SK-N-SH (cell line): ENCODE results near the gene C20orf144. TPM values are rescaled to one million over a fixed set of nuclear protein-coding genes. Genes with fewer than 3 reads are reported as not detected.

Experiments used
- CTCF ChIA-PET: fragments of 300-600, 350-600 bp; formaldehyde crosslinking; extraction: SDS; loops from one replicate; lab custom pipeline; 2021; lab: Yijun Ruan, JAX
- POLR2A ChIA-PET: fragments of 350-600 bp; sonication (Branson Sonifier 250); formaldehyde crosslinking; extraction: SDS; loops from one replicate; lab custom pipeline; 2020; ENCODE audit warnings: antibody characterized with exemption, inconsistent platforms; lab: Yijun Ruan, JAX
- DNase-seq: peaks from one replicate; pipeline ENCODE4 v3.0.0; 2012
- H2AFZ ChIP-seq: fragments of 200-600 bp; sonication (generic); 2 replicates; pipeline ENCODE4 v1.8.1; 2016; ENCODE audit warnings: antibody characterized with exemption, mild to moderate bottlenecking, low read depth
- H3F3A ChIP-seq: fragments of 200-600 bp; sonication (generic); replicated peaks from 2 replicates; pipeline ENCODE3; 2016; ENCODE audit warnings: antibody characterized with exemption, mild to moderate bottlenecking; ENCODE audit not compliant: insufficient read depth
- H3K27ac ChIP-seq, 2 experiments: fragments of 200-500 bp in 1 of 2; fragments of 200-600 bp in 1 of 2; sonication (Bioruptor generic) in 1 of 2; sonication (generic), shearing (Covaris generic) in 1 of 2; 2 replicates each; pipeline versions ENCODE4 v1.5.1 to v1.6.1; 2014 to 2016; ENCODE audit warnings: low read depth in 2 of 2, inconsistent platforms in 1 of 2, low read length in 1 of 2, mild to moderate bottlenecking in 1 of 2, mixed read lengths in 1 of 2
- H3K27me3 ChIP-seq: fragments of 200-600 bp; sonication (generic), shearing (Covaris generic); 2 replicates; pipeline ENCODE4 v1.6.1; 2016; ENCODE audit warnings: mixed run types; ENCODE audit not compliant: insufficient read depth
- H3K36me3 ChIP-seq, 2 experiments: fragments of 200-500 bp in 1 of 2; fragments of 200-600 bp in 1 of 2; sonication (Bioruptor generic) in 1 of 2; sonication (generic) in 1 of 2; replicated peaks in 1 of 2; 2 replicates each; pipeline versions ENCODE3 to v1.5.1; 2014 to 2016; ENCODE audit warnings: low read length in 1 of 2, mild to moderate bottlenecking in 1 of 2; ENCODE audit not compliant: insufficient read depth in 2 of 2, control insufficient read depth in 1 of 2
- H3K4me1 ChIP-seq, 2 experiments: fragments of 200-500 bp in 1 of 2; fragments of 200-600 bp in 1 of 2; sonication (Bioruptor generic) in 1 of 2; sonication (generic), shearing (Covaris generic) in 1 of 2; 2 replicates each; pipeline versions ENCODE4 v1.5.1 to v1.6.1; 2014 to 2016; ENCODE audit warnings: low read depth in 1 of 2, low read length in 1 of 2, mixed run types in 1 of 2; ENCODE audit not compliant: insufficient read depth in 2 of 2, control insufficient read depth in 1 of 2
- H3K4me2 ChIP-seq: fragments of 200-600 bp; sonication (generic), shearing (Covaris generic); 2 replicates; pipeline ENCODE4 v1.6.1; 2017; ENCODE audit warnings: mixed run types
- H3K4me3 ChIP-seq, 2 experiments: fragments of 200-500 bp in 1 of 2; fragments of 200-600 bp in 1 of 2; sonication (Bioruptor generic) in 1 of 2; sonication (generic), shearing (Covaris generic) in 1 of 2; 2 replicates each; pipeline versions ENCODE4 v1.5.1 to v1.8.1; 2014 to 2016; ENCODE audit warnings: low read depth in 2 of 2, inconsistent platforms in 1 of 2, low read length in 1 of 2, mild to moderate bottlenecking in 1 of 2, mixed read lengths in 1 of 2, moderate library complexity in 1 of 2
- H3K79me2 ChIP-seq: fragments of 200-600 bp; sonication (generic); 2 replicates; pipeline ENCODE4 v1.8.1; 2017; ENCODE audit warnings: mild to moderate bottlenecking; ENCODE audit not compliant: insufficient read depth
- H3K9ac ChIP-seq: fragments of 200-600 bp; sonication (generic); 2 replicates; pipeline ENCODE4 v1.6.1; 2017; ENCODE audit warnings: mixed run types
- H3K9me2 ChIP-seq: fragments of 200-600 bp; sonication (generic); 2 replicates; pipeline ENCODE4 v1.6.1; 2017; ENCODE audit warnings: mixed run types
- H3K9me3 ChIP-seq: fragments of 200-600 bp; sonication (generic); 2 replicates; pipeline ENCODE4 v1.6.1; 2017; ENCODE audit warnings: mixed run types, mild to moderate bottlenecking, moderate library complexity
- H4K20me1 ChIP-seq: fragments of 200-600 bp; sonication (generic); 2 replicates; pipeline ENCODE4 v1.6.1; 2017; ENCODE audit warnings: mild to moderate bottlenecking, mixed run types; ENCODE audit not compliant: insufficient read depth
- EP300 ChIP-seq, 2 experiments: IDR thresholded peaks; 2 replicates each; pipeline versions ENCODE4 v1.4.0 to v1.6.1; 2012; ENCODE audit warnings: borderline replicate concordance in 1 of 2, low read depth in 1 of 2, low read length in 1 of 2
- EZH2phosphoT487 ChIP-seq: fragments of 200-600 bp; sonication (generic); IDR thresholded peaks from 2 replicates; pipeline ENCODE4 v1.6.1; 2017; ENCODE audit warnings: low read depth, mixed run types, mild to moderate bottlenecking, antibody characterized with exemption, moderate library complexity, borderline replicate concordance
- FOXJ3 ChIP-seq: sonication (generic); formaldehyde crosslinking; IDR thresholded peaks from 2 replicates; pipeline ENCODE4 v1.5.1; 2020; ENCODE audit warnings: mild to moderate bottlenecking, missing genetic modification reagents
- FOXM1 ChIP-seq: IDR thresholded peaks from 2 replicates; pipeline ENCODE4 v1.4.0; 2012; ENCODE audit warnings: low read depth, mild to moderate bottlenecking
- GABPA ChIP-seq: IDR thresholded peaks from 2 replicates; pipeline ENCODE4 v1.4.0; 2012; ENCODE audit warnings: low read depth, mild to moderate bottlenecking
- GATA2 ChIP-seq: sonication (generic); formaldehyde crosslinking; IDR thresholded peaks from 2 replicates; pipeline ENCODE4 v1.5.0; 2020; ENCODE audit warnings: mild to moderate bottlenecking, missing genetic modification reagents
- JUND ChIP-seq: IDR thresholded peaks from 2 replicates; pipeline ENCODE4 v1.4.0; 2012
- MEF2A ChIP-seq: IDR thresholded peaks from 2 replicates; pipeline ENCODE4 v1.4.0; 2012; ENCODE audit warnings: low read depth, borderline replicate concordance
- RFX5 ChIP-seq: IDR thresholded peaks from 2 replicates; pipeline ENCODE4 v1.6.1; 2012; ENCODE audit warnings: mild to moderate bottlenecking, improper control_type of control experiment, low read length
- SIN3A ChIP-seq: IDR thresholded peaks from 2 replicates; pipeline ENCODE4 v1.6.1; 2012; ENCODE audit warnings: low read depth, mild to moderate bottlenecking, low read length, moderate library complexity, borderline replicate concordance
- SMC3 ChIP-seq: IDR thresholded peaks from 2 replicates; pipeline ENCODE4 v1.6.1; 2012; ENCODE audit warnings: low read depth, low read length, improper control_type of control experiment
- TCF12 ChIP-seq: IDR thresholded peaks from 2 replicates; pipeline ENCODE4 v1.4.0; 2012
- YY1 ChIP-seq: IDR thresholded peaks from 2 replicates; pipeline ENCODE4 v1.4.0; 2012; ENCODE audit warnings: low read depth, mild to moderate bottlenecking
- WGBS: methylation state at CpG from one replicate; pipeline ENCODE4 v1.1.6; 2017; ENCODE audit warnings: low lambda C conversion rate; 5-methylcytosine and 5-hydroxymethylcytosine counted together
- polyA plus RNA-seq, 3 experiments: library from polyadenylated mRNA; depleted of rRNA; stranded (reverse); fragments of >200 nt; gene quantifications; 2 replicates each; pipeline ENCODE4 v1.2.3, GENCODE V29; 2012
- TF ChIP-seq, protein P1 (sequence below): IDR thresholded peaks from 2 replicates; pipeline ENCODE4 v1.4.0; 2012; ENCODE audit warnings: low read depth
- TF ChIP-seq, protein P2 (sequence below): fragments of 200-600 bp; sonication (generic); IDR thresholded peaks from 2 replicates; pipeline ENCODE4 v1.6.1; 2017; ENCODE audit warnings: antibody characterized with exemption, mild to moderate bottlenecking, moderate library complexity
- TF ChIP-seq, protein P3 (sequence below): fragments of 150-350 bp; IDR thresholded peaks from 2 replicates; pipeline ENCODE4 v1.6.1; 2017; ENCODE audit warnings: antibody characterized with exemption, low read length, low read depth, borderline replicate concordance
- TF ChIP-seq, protein P4 (sequence below): IDR thresholded peaks from 2 replicates; pipeline ENCODE4 v1.4.0; 2012; ENCODE audit warnings: low read depth, borderline replicate concordance

C20orf144 gene
- polyA plus RNA-seq, 1 of the 3 experiments (the other 2 are of a cell fraction) = 0.12 TPM

DNA sequence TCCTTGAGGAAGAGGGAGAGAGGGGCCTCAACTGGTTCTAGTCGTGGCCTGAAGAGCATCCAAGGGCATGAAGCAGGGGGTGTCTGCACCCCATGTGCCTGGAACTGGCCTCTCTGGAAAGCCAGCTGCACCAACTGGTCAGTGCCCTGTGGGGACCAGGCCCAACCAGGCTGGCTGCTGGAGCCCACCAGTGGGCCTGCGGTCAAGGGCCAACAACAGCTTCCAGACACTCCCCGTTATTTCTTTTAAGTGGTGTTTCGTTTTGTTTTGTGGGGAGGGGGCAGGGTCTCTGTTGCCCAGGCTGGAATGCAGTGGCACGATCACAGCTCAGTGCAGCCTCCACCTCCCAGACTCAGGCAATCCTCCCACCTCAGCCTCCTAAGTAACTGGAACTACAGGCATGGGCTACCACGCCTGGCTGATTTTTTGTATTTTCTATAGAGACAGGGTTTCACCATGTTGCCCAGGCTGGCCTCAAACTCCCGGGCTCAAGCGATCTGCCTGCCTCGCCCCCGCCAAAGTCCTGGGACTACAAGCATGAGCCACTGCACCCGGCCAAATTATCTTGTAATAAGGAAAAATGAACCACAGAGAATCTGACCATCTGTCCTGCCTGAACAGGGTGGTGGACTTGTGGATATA lies 11.9 kb upstream of the C20orf144 start:
- ChIA-PET CTCF (interaction anchor here (0.7 to 9.2 kb wide), 5 partner anchors 16 to 193 kb away, joined by 3 to 114 read pairs (median 16); partner anchors contain the start of genes ACTL10 and C20orf144), POLR2A (interaction anchor here (1.1 to 1.9 kb wide), 3 partner anchors 88 to 188 kb away, joined by 3 to 9 read pairs (median 7); partner anchors contain the start of gene CBFA2T2)
- no peak for TF ChIP-seq FOXJ3
- TF ChIP-seq JUND = no peak
- TF ChIP-seq RFX5 = no peak
- TF ChIP-seq, protein P1, sequence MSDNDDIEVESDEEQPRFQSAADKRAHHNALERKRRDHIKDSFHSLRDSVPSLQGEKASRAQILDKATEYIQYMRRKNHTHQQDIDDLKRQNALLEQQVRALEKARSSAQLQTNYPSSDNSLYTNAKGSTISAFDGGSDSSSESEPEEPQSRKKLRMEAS = no peak
- no peak for TF ChIP-seq YY1
- no peak for TF ChIP-seq TCF12
- no peak for TF ChIP-seq MEF2A
- TF ChIP-seq FOXM1 = no peak
- no peak for TF ChIP-seq SMC3
- TF ChIP-seq EP300 (IDR thresholded peaks at IDR 0.05; ENCODE audit: borderline replicate concordance in 1 of 2, low read depth in 1 of 2, low read length in 1 of 2) = no peak
- no peak for TF ChIP-seq GATA2 (CRISPR knock-in tag)
- no peak for TF ChIP-seq SIN3A
- no peak for TF ChIP-seq EZH2phosphoT487
- TF ChIP-seq, protein P2, sequence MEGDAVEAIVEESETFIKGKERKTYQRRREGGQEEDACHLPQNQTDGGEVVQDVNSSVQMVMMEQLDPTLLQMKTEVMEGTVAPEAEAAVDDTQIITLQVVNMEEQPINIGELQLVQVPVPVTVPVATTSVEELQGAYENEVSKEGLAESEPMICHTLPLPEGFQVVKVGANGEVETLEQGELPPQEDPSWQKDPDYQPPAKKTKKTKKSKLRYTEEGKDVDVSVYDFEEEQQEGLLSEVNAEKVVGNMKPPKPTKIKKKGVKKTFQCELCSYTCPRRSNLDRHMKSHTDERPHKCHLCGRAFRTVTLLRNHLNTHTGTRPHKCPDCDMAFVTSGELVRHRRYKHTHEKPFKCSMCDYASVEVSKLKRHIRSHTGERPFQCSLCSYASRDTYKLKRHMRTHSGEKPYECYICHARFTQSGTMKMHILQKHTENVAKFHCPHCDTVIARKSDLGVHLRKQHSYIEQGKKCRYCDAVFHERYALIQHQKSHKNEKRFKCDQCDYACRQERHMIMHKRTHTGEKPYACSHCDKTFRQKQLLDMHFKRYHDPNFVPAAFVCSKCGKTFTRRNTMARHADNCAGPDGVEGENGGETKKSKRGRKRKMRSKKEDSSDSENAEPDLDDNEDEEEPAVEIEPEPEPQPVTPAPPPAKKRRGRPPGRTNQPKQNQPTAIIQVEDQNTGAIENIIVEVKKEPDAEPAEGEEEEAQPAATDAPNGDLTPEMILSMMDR = no peak
- TF ChIP-seq, protein P3, sequence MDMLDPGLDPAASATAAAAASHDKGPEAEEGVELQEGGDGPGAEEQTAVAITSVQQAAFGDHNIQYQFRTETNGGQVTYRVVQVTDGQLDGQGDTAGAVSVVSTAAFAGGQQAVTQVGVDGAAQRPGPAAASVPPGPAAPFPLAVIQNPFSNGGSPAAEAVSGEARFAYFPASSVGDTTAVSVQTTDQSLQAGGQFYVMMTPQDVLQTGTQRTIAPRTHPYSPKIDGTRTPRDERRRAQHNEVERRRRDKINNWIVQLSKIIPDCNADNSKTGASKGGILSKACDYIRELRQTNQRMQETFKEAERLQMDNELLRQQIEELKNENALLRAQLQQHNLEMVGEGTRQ = no peak
- TF ChIP-seq, protein P4, sequence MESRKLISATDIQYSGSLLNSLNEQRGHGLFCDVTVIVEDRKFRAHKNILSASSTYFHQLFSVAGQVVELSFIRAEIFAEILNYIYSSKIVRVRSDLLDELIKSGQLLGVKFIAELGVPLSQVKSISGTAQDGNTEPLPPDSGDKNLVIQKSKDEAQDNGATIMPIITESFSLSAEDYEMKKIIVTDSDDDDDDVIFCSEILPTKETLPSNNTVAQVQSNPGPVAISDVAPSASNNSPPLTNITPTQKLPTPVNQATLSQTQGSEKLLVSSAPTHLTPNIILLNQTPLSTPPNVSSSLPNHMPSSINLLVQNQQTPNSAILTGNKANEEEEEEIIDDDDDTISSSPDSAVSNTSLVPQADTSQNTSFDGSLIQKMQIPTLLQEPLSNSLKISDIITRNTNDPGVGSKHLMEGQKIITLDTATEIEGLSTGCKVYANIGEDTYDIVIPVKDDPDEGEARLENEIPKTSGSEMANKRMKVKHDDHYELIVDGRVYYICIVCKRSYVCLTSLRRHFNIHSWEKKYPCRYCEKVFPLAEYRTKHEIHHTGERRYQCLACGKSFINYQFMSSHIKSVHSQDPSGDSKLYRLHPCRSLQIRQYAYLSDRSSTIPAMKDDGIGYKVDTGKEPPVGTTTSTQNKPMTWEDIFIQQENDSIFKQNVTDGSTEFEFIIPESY = no peak
- TF ChIP-seq GABPA = no peak
- Histone ChIP-seq H3K79me2 (no peaks in the 10 kb centered on the region), H3K4me3 (no peak overlapping the region), H4K20me1 (peaks cover 32% of the 10 kb centered on the region), H3K36me3 (peaks cover 0 to 4% of the 10 kb centered on the region in 2 experiments), H3F3A (peaks cover 26% of the 10 kb centered on the region), H2AFZ (no peak overlapping the region), H3K4me1 (peaks cover 13 to 53% of the 10 kb centered on the region in 2 experiments; a peak in 3 of 4 replicates), H3K9ac (no peak overlapping the region), H3K9me2 (no peaks in the 10 kb centered on the region), H3K27ac (peak overlapping the region in 1 of 2 experiments; percentile 93; a peak in 2 of 4 replicates), H3K4me2 (no peak overlapping the region), H3K9me3 (no peaks in the 10 kb centered on the region), H3K27me3 (no peaks in the 10 kb centered on the region)
- DNase-seq = peak; percentile 34
- 98% methylated on average over 10 of the region's 11 CpGs for WGBS
